PFSK-1 (cell line): ENCODE data around the gene FAM98B.

Experiments used
- SIN3A ChIP-seq: IDR thresholded peaks from 2 replicates; pipeline ENCODE4 v1.6.1; 2012; ENCODE audit warnings: mild to moderate bottlenecking, low read length, moderate library complexity, borderline replicate concordance; ENCODE audit not compliant: insufficient read depth
- TAF1 ChIP-seq: IDR thresholded peaks from 2 replicates; pipeline ENCODE4 v1.6.1; 2012; ENCODE audit warnings: low read length, control low read depth, borderline replicate concordance; ENCODE audit not compliant: insufficient read depth

DNA sequence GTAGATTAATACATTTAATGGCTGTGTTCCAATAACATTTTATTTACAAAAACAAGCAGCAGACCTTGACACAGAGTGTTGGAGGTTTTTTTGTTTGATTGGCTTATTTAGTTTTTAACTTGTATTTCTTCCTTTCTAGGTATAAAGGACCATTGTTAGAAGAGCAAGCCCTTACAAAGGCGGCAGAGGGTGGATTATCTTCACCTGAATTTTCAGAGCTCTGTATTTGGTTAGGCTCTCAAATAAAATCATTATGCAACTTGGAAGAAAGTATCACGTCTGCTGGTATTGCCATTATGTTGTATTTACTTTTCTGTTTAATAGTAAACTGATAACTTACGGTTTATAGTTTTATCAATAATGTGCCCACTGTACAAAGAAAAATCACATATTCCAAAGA, 10.0 kb downstream of the FAM98B start:
- TF ChIP-seq SIN3A = no peak
- TF ChIP-seq TAF1 = no peak
